ENCODE data around the gene PRKCA. TPM values are rescaled to one million over a fixed set of nuclear protein-coding genes. Genes with fewer than 3 reads are reported as not detected.

Gene PRKCA
- total RNA-seq, 2 donors from 2014 or later: 6.5 to 6.6 TPM

GRCh38 chr17:66695098-66695497 lies 392.7 kb downstream of the PRKCA start:
- no peak overlapping the region for H3K27ac ChIP-seq
- DNase-seq (no peak), ATAC-seq (no peak)
- intact Hi-C loops (cut with DNase I): no loop called here
- no peaks in the 10 kb centered on the region for H3K36me3 ChIP-seq (replicated peaks in 1 of 2; ENCODE audit: insufficient read depth in 1 of 2, low read depth in 2 of 2)
- H3K4me3 ChIP-seq: no peak overlapping the region
- TF ChIP-seq CTCF (IDR thresholded peaks at IDR 0.05) (no peak), POLR2A (IDR thresholded peaks at IDR 0.05) (no peak)
- H3K9me3 ChIP-seq: no peaks in the 10 kb centered on the region
- no peaks in the 10 kb centered on the region for H3K27me3 ChIP-seq
- 84 to 88% methylated on average over 5 of the region's 5 CpGs for WGBS, 2 donors
- no peaks in the 10 kb centered on the region for H3K4me1 ChIP-seq

GRCh38 chr17:66698270-66698669 lies 395.9 kb downstream of the PRKCA start:
- H3K4me3 ChIP-seq: no peak overlapping the region
- no peaks in the 10 kb centered on the region for H3K9me3 ChIP-seq
- H3K36me3 ChIP-seq (replicated peaks in 1 of 2; ENCODE audit: insufficient read depth in 1 of 2, low read depth in 2 of 2): no peaks in the 10 kb centered on the region
- H3K27me3 ChIP-seq: no peaks in the 10 kb centered on the region
- TF ChIP-seq CTCF (IDR thresholded peaks at IDR 0.05) (no peak), POLR2A (IDR thresholded peaks at IDR 0.05) (no peak)
- ATAC-seq: no peak
- no peaks in the 10 kb centered on the region for H3K4me1 ChIP-seq
- H3K27ac ChIP-seq: no peak overlapping the region
- intact Hi-C loops (cut with DNase I): no loop called here
- no peak for DNase-seq

- Histone ChIP-seq H3K9me3 (no peaks in the 10 kb centered on the region), H3K4me3 (no peak overlapping the region), H3K36me3 (replicated peaks in 1 of 2; ENCODE audit: insufficient read depth in 1 of 2, low read depth in 2 of 2) (no peaks in the 10 kb centered on the region), H3K4me1 (no peaks in the 10 kb centered on the region), H3K27ac (no peak overlapping the region), H3K27me3 (no peaks in the 10 kb centered on the region)
- no peak for ATAC-seq
- no peak for TF ChIP-seq CTCF (IDR thresholded peaks at IDR 0.05)
- TF ChIP-seq POLR2A (IDR thresholded peaks at IDR 0.05): no peak
- DNase-seq: no peak
- intact Hi-C loops (cut with DNase I): no loop called here
Measured at GRCh38 chr17:66701462-66701861, 399.0 kb downstream of the PRKCA start.

- TF ChIP-seq CTCF (IDR thresholded peaks at IDR 0.05): no peak
- no peak for TF ChIP-seq POLR2A (IDR thresholded peaks at IDR 0.05)
- intact Hi-C loops (cut with DNase I): no loop called here
- ATAC-seq (no peak), DNase-seq (no peak)
- 91 to 98% methylated on average over 1 of the region's 1 CpG for WGBS, 2 donors
- no peak overlapping the region for H3K27ac ChIP-seq
- H3K9me3 ChIP-seq: no peaks in the 10 kb centered on the region
- no peak overlapping the region for H3K4me3 ChIP-seq
- H3K4me1 ChIP-seq: no peaks in the 10 kb centered on the region
- no peaks in the 10 kb centered on the region for H3K36me3 ChIP-seq (replicated peaks in 1 of 2; ENCODE audit: insufficient read depth in 1 of 2, low read depth in 2 of 2)
- H3K27me3 ChIP-seq: no peaks in the 10 kb centered on the region
Measured at GRCh38 chr17:66702106-66702936, 399.9 kb downstream of the PRKCA start.
